Activated CD8-positive, alpha-beta memory T cell treated with anti-CD3 and anti-CD28 coated beads for 1 hour (primary cell): ENCODE measurements around the gene PARP16.
"Not testable (repeated sequence)": the region's sequence is repeated elsewhere in the genome, so short reads cannot be mapped to it uniquely, and the experiment has no call there.

Experiments
- DNase-seq, 2 donors: peaks; one replicate each; pipeline ENCODE4 v3.0.0-alpha.2; 2020; ENCODE audit warnings: low read depth in 1 of 2; ENCODE audit errors: extremely low read depth in 1 of 2

The PARP16 gene

DNA sequence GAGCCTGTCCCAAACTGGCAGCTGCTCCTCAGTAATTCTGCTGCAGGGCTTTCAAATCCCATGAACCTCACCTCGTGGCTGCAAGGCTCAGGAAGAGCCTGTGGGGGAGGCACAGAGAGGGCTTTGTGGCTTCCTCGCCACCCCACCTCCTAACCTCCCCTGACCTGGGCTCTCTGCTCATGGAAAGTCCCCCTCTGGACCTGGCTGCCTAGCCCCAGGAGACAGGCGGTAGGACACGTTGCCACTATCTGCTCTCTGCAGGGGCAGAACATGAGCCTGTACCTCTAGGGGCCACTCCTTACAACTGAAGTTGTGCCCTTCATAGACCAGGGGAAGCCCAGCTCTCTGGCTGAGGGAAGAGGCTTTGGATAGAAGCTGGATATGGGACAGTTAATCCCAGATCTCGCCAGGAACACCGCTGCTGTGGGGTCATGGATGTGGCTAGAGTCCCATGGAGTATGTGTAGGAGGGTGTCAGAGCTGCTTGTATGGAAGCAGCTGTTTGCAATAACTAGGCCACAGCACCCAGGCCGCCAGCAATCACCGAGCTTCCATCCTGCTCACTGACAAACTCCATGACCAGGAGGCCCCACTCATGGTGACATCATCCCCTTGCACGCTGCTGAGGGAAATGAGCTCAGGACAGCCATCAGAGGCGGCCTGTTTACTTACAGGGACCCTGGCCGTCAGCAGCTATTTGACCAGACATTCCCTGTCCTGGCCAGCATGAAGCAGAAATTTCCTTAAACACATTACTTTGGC is 41.4 kb downstream of the PARP16 start:
- DNase-seq, result no peak

GRCh38 chr15:65244638-65245037 is 42.0 kb downstream of the PARP16 start:
- no peak for DNase-seq

DNA sequence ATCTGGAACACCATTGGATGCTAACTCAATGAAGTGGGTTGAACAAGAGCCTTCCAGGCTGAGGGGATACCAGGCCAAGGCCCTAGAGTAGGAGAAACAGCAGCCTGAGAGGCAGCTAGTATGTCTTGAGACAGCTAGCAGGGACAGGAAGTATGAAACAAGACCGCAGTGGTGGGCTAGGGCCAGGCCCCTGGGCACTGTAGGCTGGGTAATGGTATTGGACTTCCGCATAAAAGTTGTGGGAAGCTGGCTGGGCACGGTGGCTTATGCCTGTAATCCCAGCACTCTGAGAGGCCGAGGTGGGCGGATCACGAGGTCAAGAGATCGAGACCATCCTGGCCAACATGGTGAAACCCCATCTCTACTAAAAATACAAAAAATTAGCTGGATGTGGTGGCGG is 50.2 kb downstream of the PARP16 start:
- DNase-seq, result not testable (repeated sequence)

DNA sequence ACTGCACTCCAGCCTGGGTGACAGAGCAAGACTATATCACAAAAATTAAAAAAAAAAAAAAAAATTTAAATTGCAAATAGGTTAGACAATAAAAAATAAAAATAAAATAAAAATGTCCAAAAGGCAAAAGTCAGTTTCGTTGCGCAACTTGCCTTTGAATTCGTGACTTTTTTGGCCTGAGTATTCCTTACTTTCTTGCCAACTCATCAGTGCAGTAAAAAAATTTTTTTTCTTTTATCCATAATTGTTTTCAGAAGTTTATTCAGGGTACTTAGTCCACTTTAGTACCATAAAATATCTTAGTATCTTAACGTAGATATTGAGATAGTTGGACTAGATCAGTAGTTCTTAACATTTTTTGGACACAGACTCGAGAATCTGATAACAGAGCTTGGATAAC is 53.0 kb downstream of the PARP16 start:
- DNase-seq, result no peak

- no peak for DNase-seq
Observed at GRCh38 chr15:65232520-65232919, 54.2 kb downstream of the PARP16 start.

GRCh38 chr15:65231306-65231705 is 55.4 kb downstream of the PARP16 start:
- DNase-seq, result no peak

- DNase-seq, result not testable (repeated sequence)
Observed at GRCh38 chr15:65226901-65227300, 59.8 kb downstream of the PARP16 start.

DNA sequence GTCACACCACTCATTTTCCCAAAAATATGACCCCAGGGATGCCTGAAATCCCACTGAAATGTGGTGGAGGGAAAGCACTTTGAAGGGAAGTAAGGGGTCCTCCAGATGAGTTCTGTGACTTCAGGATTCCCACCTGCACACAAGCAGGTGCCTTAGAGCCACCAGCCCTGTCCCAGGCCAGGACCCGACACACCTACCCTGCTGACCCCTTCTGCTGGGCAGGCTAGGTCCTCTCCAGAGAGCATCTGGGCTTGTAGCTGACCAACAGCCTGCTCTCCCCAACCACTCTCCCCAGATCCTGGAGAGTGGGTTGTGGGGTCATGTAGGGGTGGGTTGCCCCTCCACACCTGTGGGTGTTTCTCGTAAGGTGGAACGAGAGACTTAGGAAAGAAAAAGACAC is 60.5 kb downstream of the PARP16 start:
- DNase-seq, result no peak

DNA sequence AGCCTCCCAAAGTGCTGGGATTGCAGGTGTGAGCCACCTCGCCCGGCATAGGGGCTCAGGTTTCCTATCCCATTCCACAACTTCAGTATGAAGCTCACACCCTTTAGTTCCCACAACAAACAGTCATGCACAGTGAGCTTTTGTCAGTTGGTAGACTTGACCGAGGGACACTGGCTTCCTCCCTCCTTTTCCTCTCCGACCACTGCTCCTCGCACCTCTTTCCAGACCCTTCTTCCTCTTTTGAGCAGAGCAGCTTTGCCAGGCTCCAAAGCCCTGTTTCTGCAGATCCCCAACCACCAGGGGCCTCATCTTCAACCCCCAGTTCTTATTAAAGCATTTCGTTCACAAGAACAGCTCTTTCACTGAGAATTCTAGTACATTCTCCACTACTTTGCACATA is 62.7 kb downstream of the PARP16 start:
- no peak for DNase-seq

DNA sequence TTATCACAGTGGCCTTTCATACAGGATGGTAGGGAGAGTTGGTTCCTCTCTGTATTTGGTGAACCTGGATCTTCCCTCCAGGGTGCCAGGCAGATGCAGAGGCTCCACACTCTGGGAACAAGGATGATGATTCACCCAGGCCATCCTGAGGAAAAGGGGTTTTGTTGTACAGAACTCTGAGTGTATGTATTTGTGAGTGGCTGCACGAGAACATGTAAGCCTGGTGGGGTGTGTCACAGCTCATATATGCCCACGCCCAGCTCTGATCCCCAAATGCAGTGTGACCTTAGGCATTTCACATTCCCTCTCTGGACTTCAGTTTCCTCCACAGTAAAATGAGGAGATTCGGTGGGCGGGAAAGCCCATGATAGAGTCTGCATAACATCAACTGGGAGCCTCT is 63.8 kb downstream of the PARP16 start:
- DNase-seq, result no peak

- no peak for DNase-seq
Observed at GRCh38 chr15:65221697-65222096, 65.0 kb downstream of the PARP16 start.

- DNase-seq, result no peak
Observed at GRCh38 chr15:65219137-65219536, 67.5 kb downstream of the PARP16 start.

DNA sequence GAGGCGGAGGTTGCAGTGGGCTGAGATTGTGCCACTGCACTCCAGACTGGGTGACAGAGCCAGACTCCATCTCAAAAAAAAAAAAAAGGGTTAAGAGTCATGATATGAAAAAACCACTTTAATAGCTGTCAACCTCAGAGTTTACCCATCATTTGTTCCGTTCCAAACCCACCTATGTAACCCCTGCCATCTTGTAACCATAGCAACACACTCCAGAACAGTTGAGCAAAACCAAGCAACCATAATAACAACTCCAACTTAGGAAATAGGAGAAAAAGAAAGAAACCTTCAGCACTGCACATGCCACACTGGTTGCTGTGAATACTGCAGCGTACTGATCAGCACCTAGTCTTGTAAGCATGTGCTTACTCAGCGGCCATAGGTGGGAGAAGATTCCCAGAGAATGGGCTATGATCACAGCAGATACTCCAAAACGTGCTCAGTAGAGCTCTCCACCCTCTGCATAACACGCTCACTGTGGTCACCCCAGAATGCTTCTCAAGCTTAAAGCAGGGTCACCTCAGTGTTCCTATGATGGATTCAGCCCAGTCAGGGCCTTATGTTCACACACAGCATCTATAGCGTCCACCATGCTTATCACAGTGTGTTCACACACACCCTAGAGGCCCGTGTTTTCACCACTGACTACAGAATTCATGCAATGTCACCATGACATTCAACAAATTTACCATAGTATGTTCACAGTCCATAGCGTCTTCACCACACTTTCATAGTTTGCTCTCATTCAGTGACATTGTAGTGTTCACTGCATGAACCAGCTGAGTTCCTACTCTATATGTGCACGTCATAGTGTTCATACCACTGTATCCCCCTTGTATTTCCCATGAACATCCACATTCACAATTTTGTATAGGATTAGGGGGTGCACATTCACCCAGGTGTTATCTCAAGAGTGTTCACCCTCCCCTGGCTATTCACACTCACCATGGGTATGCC is 68.9 kb downstream of the PARP16 start:
- no peak for DNase-seq

- no peak for DNase-seq
Observed at GRCh38 chr15:65215496-65215895, 71.2 kb downstream of the PARP16 start.

DNA sequence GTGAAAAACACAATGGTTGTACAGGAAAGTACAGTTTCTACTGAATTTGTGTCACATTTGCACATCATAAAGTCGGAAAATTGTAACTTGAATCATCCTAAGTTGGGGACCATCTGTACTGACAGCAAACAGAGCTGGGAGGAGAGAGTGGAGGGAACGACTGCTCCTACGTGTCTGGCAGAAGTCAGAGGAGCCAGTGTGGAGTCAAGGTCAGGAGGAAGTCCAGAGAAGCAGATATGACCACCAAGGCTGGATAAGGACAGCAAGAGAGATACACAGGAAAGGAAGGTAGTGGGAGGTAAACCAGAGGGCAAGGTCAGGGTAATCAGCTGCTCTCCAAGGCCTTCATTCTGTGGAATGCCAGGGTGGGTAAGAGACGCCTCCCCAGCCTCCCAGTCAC is 72.7 kb downstream of the PARP16 start:
- DNase-seq, result no peak

- no peak for DNase-seq
Observed at GRCh38 chr15:65213241-65213640, 73.4 kb downstream of the PARP16 start.

- no peak for DNase-seq
Observed at GRCh38 chr15:65212097-65212496, 74.6 kb downstream of the PARP16 start.

GRCh38 chr15:65211482-65211982 is 75.2 kb downstream of the PARP16 start:
- DNase-seq, result no peak

DNA sequence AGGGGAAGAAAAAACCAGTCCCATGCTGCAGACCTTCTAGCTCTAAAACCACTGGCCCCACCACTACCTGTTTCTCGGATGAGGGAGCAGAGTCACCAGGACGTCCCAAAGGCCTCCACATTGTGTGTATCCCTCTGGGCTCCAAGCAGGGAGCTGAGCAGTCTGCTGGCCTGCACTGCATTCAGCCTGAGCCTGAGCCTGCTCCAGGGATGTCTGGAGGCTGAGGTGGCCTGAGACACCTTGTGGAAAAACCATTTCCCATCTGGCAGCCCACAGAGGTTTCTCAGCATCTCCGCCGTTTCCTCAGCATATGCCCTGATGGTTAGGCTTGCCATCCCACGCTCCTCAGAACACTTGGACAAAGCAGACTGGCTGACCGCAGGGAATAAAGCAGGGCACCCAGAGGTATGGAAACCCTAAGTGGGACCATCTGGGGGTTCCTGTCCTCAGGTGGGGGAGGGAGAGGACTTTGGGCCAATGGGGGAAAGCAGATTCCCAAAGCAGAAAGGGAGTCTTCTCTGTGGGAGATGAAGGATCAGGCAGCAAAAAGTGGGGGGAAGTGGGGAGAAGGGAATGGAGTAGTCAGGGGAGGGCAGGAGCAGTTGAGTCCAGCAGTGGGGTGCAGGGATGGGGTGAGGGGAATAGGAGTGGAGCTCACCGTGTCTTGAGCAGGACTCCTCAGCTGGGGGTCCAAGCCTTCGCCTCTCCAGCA is 75.8 kb downstream of the PARP16 start, which contains the start of gene CILP:
Gene CILP, minus strand, starts transcription at position 704 of the 712 bp plus-strand sequence. CDS start 1,718 bp downstream, outside the sequence.
- DNase-seq, result no peak

DNA sequence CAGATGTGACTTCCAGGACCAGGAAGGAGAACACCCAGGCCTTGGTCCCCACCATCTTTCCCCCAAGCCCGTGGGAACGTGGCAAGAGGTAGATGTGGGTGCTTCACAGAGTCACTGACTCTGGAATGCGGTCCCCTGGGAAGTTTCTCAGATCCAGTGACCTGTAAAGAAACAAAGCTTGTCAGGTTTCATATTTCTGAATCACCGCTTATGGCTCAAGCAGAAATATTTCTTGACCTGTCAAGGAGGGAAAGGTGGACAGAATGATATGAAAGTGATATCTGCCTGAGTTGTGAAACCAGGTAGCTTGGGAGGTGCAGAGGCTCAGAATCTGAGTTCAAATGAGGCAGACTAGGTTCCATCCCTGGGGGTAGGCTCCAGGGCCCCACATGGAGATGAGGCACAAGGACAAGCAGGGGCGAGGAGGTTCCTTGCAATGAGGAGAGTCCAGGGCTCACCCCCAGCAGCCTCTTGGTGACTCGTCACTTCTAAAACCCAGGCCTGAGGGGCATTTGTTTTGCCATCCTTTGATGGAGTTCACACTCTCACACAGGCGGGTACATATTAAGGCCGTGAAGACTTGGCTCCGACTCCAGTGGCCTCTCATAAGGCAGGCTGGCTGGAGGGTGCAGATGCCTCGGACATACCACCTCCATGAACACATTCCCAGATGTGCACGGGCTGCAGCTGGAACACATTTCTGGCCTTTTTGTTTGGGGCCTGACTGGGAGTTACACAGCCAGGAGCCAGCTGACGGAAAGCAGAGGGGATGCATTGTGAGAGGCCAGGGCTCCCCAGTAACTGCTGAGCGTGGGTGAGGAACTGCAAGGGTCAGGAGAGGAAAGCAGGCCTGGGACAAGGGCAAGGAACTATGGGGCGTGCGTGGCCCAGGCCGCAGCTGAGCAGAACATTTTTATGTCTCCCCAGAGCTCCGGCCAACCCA is 76.7 kb downstream of the PARP16 start:
- DNase-seq, result no peak
